Prostate gland (tissue), 2 donors: ENCODE results near the gene VNN1. TPM values are rescaled to one million over a fixed set of nuclear protein-coding genes. Genes with fewer than 3 reads are reported as not detected.

Source experiments
- DNase-seq: peaks from one replicate; pipeline ENCODE4 v3.0.0-alpha.2; 2019; ENCODE audit warnings: low spot score
- H3K27ac ChIP-seq, 2 donors: fragments of 200-600 bp; sonication (generic); 2 replicates each; pipeline ENCODE4 v1.5.1; 2017 to 2019
- H3K27me3 ChIP-seq: fragments of 200-600 bp; sonication (generic); replicated peaks from 2 replicates; pipeline ENCODE4 v1.5.1; 2019; ENCODE audit not compliant: insufficient read depth
- H3K36me3 ChIP-seq, 2 donors: fragments of 200-600 bp; sonication (generic); 1 replicate in 1 of 2; 2 replicates in 1 of 2; pipeline versions ENCODE4 v1.5.1 to v1.8.1; 2017 to 2019
- H3K4me1 ChIP-seq: fragments of 200-600 bp; sonication (generic); replicated peaks from 2 replicates; pipeline ENCODE4 v1.5.1; 2019
- H3K4me3 ChIP-seq, 2 donors: fragments of 200-600 bp; sonication (generic); 2 replicates each; pipeline ENCODE4 v1.5.1; 2017 to 2019
- H3K9me3 ChIP-seq: fragments of 200-600 bp; sonication (generic); 2 replicates; pipeline ENCODE4 v1.5.1; 2017
- POLR2A ChIP-seq: fragments of 450-650 bp; IDR thresholded peaks from one replicate; pipeline ENCODE4 v1.6.1; 2016; ENCODE audit warnings: antibody characterized with exemption, mild to moderate bottlenecking
- POLR2AphosphoS5 ChIP-seq: sonication (generic); formaldehyde crosslinking; IDR thresholded peaks from one replicate; pipeline ENCODE4 v1.6.1; 2017; ENCODE audit warnings: antibody characterized with exemption
- WGBS: methylation state at CpG from one replicate; pipeline ENCODE4 v1.1.5; 2018; 5-methylcytosine and 5-hydroxymethylcytosine counted together
- intact Hi-C: fragments of 100-400 bp; cut with DNase I; formaldehyde crosslinking; loops from one replicate; pipeline ENCODE4 v1.14.2; 2022
- total RNA-seq, 2 donors: library from RNA; depleted of rRNA; stranded (reverse); fragments of >200 nt; gene quantifications; one replicate each; pipeline ENCODE4 v1.1.0, GENCODE V29; 2016
- TF ChIP-seq, protein P1 (sequence below), 4 experiments: fragments of 200-600 bp in 2 of 4; fragments of 450-650 bp in 2 of 4; sonication (generic) in 2 of 4; IDR thresholded peaks; 1 replicate in 3 of 4; 2 replicates in 1 of 4; pipeline ENCODE4 v1.5.1; 2016 to 2019; ENCODE audit warnings: antibody characterized with exemption in 4 of 4, mild to moderate bottlenecking in 2 of 4, moderate library complexity in 2 of 4

The VNN1 gene
- total RNA-seq, 2 donors from 2014 or later: 0.32 to 0.34 TPM

- H3K4me1 ChIP-seq: no peaks in the 10 kb centered on the region
- TF ChIP-seq, protein P1, sequence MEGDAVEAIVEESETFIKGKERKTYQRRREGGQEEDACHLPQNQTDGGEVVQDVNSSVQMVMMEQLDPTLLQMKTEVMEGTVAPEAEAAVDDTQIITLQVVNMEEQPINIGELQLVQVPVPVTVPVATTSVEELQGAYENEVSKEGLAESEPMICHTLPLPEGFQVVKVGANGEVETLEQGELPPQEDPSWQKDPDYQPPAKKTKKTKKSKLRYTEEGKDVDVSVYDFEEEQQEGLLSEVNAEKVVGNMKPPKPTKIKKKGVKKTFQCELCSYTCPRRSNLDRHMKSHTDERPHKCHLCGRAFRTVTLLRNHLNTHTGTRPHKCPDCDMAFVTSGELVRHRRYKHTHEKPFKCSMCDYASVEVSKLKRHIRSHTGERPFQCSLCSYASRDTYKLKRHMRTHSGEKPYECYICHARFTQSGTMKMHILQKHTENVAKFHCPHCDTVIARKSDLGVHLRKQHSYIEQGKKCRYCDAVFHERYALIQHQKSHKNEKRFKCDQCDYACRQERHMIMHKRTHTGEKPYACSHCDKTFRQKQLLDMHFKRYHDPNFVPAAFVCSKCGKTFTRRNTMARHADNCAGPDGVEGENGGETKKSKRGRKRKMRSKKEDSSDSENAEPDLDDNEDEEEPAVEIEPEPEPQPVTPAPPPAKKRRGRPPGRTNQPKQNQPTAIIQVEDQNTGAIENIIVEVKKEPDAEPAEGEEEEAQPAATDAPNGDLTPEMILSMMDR (IDR thresholded peaks at IDR 0.05): no peak
- TF ChIP-seq POLR2A (no peak), POLR2AphosphoS5 (no peak)
- H3K27me3 ChIP-seq: no peaks in the 10 kb centered on the region
- intact Hi-C loops: no loop called here
- no peak overlapping the region for H3K27ac ChIP-seq
- DNase-seq: no peak
- no peaks in the 10 kb centered on the region for H3K36me3 ChIP-seq
- no peak overlapping the region for H3K4me3 ChIP-seq
- H3K9me3 ChIP-seq: no peaks in the 10 kb centered on the region
- WGBS: 83% methylated on average over 4 of the region's 4 CpGs
These were observed 51.9 kb downstream of the VNN1 start for GRCh38 chr6:132661906-132662305.

- no peak for DNase-seq
- Histone ChIP-seq H3K36me3 (no peaks in the 10 kb centered on the region), H3K4me3 (no peak within 1 kb of the TSS), H3K9me3 (no peaks in the 10 kb centered on the region), H3K4me1 (no peaks in the 10 kb centered on the region), H3K27ac (no peak within 1 kb of the TSS), H3K27me3 (no peaks in the 10 kb centered on the region)
- 35% methylated on average over 3 of the region's 3 CpGs for WGBS
- intact Hi-C loops: no loop called here
- TF ChIP-seq, protein P1 (IDR thresholded peaks at IDR 0.05): no peak
- no peak for TF ChIP-seq POLR2AphosphoS5
- no peak for TF ChIP-seq POLR2A
These were observed 54.8 kb downstream of the VNN1 start, which contains the start of gene TAAR1 for GRCh38 chr6:132659082-132659481. Gene TAAR1 (minus strand): TSS chr6:132659182. CDS start chr6:132646003, 13,179 bp downstream.

DNA sequence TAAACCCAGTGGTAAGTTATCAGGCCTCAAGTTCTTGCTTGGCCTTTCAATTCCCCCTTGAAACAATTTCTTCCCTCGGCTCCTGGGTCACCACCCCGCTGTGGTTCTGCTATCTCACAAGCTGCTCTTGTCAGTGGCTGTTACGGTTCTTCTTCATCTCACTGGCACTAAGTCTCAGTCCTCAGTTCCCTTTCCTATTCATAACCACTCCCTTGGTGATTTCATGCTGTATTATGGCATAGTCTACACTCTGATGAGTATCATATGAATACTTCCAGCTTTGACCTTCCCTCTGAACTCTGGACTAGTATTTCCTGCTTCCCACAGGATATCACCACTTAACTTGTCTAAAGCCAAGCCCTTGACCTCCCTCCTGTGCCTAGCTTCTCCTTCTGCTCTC is 62.8 kb downstream of the VNN1 start:
- H3K9me3 ChIP-seq: no peaks in the 10 kb centered on the region
- no peak for TF ChIP-seq POLR2AphosphoS5
- TF ChIP-seq POLR2A: no peak
- TF ChIP-seq, protein P1 (IDR thresholded peaks at IDR 0.05): no peak
- WGBS: 93% methylated on average over 3 of the region's 3 CpGs
- no peak overlapping the region for H3K4me3 ChIP-seq
- no peak overlapping the region for H3K27ac ChIP-seq
- no peaks in the 10 kb centered on the region for H3K4me1 ChIP-seq
- H3K27me3 ChIP-seq: no peaks in the 10 kb centered on the region
- H3K36me3 ChIP-seq: no peaks in the 10 kb centered on the region
- no peak for DNase-seq
- intact Hi-C loops: no loop called here

- H3K4me3 ChIP-seq: no peak overlapping the region
- H3K36me3 ChIP-seq: no peaks in the 10 kb centered on the region
- H3K9me3 ChIP-seq: no peaks in the 10 kb centered on the region
- 93% methylated on average over 1 of the region's 1 CpG for WGBS
- no peak overlapping the region for H3K27ac ChIP-seq
- DNase-seq: no peak
- TF ChIP-seq POLR2AphosphoS5 (no peak), POLR2A (no peak)
- TF ChIP-seq, protein P1 (IDR thresholded peaks at IDR 0.05): no peak
- intact Hi-C loops: no loop called here
- no peaks in the 10 kb centered on the region for H3K4me1 ChIP-seq
- no peaks in the 10 kb centered on the region for H3K27me3 ChIP-seq
These were observed 63.4 kb downstream of the VNN1 start for GRCh38 chr6:132650429-132650828.

- no peaks in the 10 kb centered on the region for H3K27me3 ChIP-seq
- H3K36me3 ChIP-seq: no peaks in the 10 kb centered on the region
- no peaks in the 10 kb centered on the region for H3K9me3 ChIP-seq
- TF ChIP-seq POLR2A (no peak), POLR2AphosphoS5 (no peak)
- TF ChIP-seq, protein P1 (IDR thresholded peaks at IDR 0.05): no peak
- intact Hi-C loops: no loop called here
- H3K4me3 ChIP-seq: no peak overlapping the region
- no peak overlapping the region for H3K27ac ChIP-seq
- no peaks in the 10 kb centered on the region for H3K4me1 ChIP-seq
- no peak for DNase-seq
- WGBS: 54% methylated on average over 2 of the region's 2 CpGs
These were observed 65.0 kb downstream of the VNN1 start for GRCh38 chr6:132648828-132649227.
